Activated CD4-positive, alpha-beta T cell treated with anti-CD3 and anti-CD28 coated beads, Interleukin-2, amount 10 ng/mL, durations not matched to agents 24 days and 14 days (primary cell): Measurements from ENCODE around the gene KCNIP1. TPM values are rescaled to one million over a fixed set of nuclear protein-coding genes. Genes with fewer than 3 reads are reported as not detected.
"Not testable (repeated sequence)": the region's sequence is repeated elsewhere in the genome, so short reads cannot be mapped to it uniquely, and the experiment has no call there.

Experiments used
- DNase-seq: peaks from one replicate; pipeline ENCODE4 v3.0.0; 2022
- H3K27ac Mint-ChIP-seq: one replicate; pipeline ENCODE4 v1.8.0; 2022; ENCODE audit warnings: mild to moderate bottlenecking, mixed read lengths
- H3K27me3 Mint-ChIP-seq: one replicate; pipeline ENCODE4 v1.8.0; 2022; ENCODE audit warnings: mixed read lengths
- H3K36me3 Mint-ChIP-seq: one replicate; pipeline ENCODE4 v1.8.0; 2022; ENCODE audit warnings: low read depth, mild to moderate bottlenecking, mixed read lengths
- H3K4me1 Mint-ChIP-seq: one replicate; pipeline ENCODE4 v1.8.0; 2021; ENCODE audit warnings: mixed read lengths
- H3K4me3 Mint-ChIP-seq: one replicate; pipeline ENCODE4 v1.8.0; 2022; ENCODE audit warnings: mild to moderate bottlenecking, moderate library complexity, mixed read lengths
- H3K9me3 Mint-ChIP-seq: one replicate; pipeline ENCODE4 v1.8.0; 2021; ENCODE audit warnings: mixed read lengths
- intact Hi-C: fragments of 100-400 bp; cut with micrococcal nuclease; formaldehyde crosslinking; loops from one replicate; pipeline ENCODE4 v1.15.1; 2023
- total RNA-seq: library from RNA; stranded (reverse); gene quantifications from 2 replicates; pipeline ENCODE4 v1.2.3, GENCODE V29; 2022

KCNIP1 gene
- total RNA-seq, 1 donor from 2014 or later, result not detected

GRCh38 chr5:170752257-170753215, 248.7 kb downstream of the KCNIP1 start:
- H3K9me3 Mint-ChIP-seq, result no peaks in the 10 kb centered on the region
- no peaks in the 10 kb centered on the region for H3K4me1 Mint-ChIP-seq
- no peak for DNase-seq
- H3K27me3 Mint-ChIP-seq, result peaks cover 1% of the 10 kb centered on the region
- intact Hi-C loops, result no loop called here
- H3K4me3 Mint-ChIP-seq, result no peak overlapping the region
- H3K36me3 Mint-ChIP-seq, result no peaks in the 10 kb centered on the region
- no peak overlapping the region for H3K27ac Mint-ChIP-seq

DNA sequence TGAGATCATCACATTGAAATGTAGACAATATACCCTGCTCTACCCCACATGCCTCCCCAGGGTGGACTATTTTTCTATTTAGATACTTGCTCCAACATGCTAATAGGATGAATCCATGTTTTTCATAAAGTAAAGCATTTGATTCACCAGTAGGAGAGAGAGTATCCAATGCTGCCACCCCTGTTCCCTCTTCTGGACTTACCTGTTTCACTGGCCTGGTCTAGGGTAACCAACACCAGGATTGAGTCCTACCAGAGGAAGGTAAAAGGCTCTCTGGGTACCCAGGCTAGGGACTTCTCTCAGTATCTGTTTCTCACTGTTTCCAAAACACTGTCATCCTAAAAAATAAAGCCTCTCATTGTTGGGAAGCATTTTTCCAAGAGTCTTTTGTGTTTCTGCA, 249.5 kb downstream of the KCNIP1 start:
- DNase-seq, result no peak
- intact Hi-C loops, result no loop called here
- H3K4me1 Mint-ChIP-seq, result no peaks in the 10 kb centered on the region
- no peak overlapping the region for H3K4me3 Mint-ChIP-seq
- no peaks in the 10 kb centered on the region for H3K9me3 Mint-ChIP-seq
- peaks cover 1% of the 10 kb centered on the region for H3K27me3 Mint-ChIP-seq
- no peak overlapping the region for H3K27ac Mint-ChIP-seq
- no peaks in the 10 kb centered on the region for H3K36me3 Mint-ChIP-seq

- H3K9me3 Mint-ChIP-seq, H3K36me3 Mint-ChIP-seq, H3K27ac Mint-ChIP-seq, H3K4me3 Mint-ChIP-seq, H3K27me3 Mint-ChIP-seq, DNase-seq, intact Hi-C loops, H3K4me1 Mint-ChIP-seq: not testable (repeated sequence)
These were observed 250.7 kb downstream of the KCNIP1 start for GRCh38 chr5:170754508-170754907.

DNA sequence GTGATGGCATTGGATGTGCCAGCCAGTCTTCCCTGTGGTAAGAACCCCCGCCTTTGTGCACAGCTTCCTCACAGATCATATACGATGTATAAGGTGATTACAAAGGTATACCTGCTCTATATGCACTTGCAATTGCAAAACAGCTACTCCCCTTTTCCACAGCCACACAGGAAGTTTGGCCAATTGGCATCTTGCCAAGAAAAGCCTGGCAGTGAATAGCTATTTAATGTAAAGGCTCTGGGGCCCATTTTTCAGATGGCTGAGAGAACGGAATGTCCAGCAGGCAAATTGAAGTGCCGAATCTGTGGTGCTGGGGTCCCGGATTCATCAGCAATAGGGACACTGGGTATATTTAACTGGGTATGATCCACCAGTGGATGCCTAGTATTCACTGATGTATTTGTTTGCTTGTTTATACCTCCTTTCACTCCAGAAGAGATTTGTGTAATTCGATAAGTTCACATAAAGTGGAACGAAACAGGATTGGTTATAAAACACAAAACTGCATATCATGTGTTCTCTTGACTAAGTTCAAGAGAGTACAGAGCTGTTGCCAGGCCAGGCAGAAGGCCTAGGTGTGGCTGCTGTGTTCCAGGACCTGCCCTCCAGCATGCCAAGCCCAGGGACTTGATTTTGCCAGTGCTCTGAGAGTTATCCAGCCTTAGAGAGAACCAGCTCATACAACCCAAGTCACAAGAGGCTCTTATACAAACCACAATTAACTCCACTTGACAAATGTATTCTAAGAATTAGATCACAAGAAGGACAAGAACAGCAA, 252.0 kb downstream of the KCNIP1 start:
- Mint-ChIP-seq H3K9me3 (no peaks in the 10 kb centered on the region), H3K27ac (no peak overlapping the region), H3K36me3 (no peaks in the 10 kb centered on the region), H3K27me3 (peaks cover 1% of the 10 kb centered on the region), H3K4me1 (no peaks in the 10 kb centered on the region), H3K4me3 (no peak overlapping the region)
- DNase-seq, result no peak
- intact Hi-C loops, result no loop called here

DNA sequence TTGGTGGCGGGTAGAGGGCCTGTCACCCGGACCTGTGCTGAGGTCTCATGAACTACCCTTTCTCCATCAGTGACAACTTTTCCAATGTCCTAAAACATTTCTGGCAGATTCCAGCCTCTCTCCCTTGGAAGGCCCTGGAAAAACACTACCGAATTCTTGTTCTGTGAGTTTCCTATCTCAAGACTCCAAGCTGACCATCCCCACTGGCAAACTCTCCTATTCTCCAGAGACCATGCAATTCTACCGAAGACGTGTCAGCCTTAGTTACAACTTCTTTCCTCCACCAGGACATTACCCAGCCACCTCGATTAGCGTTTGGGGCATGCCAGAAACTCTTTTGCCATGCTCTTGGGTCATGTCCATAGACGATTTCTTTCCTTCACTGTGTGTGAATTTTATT, 252.9 kb downstream of the KCNIP1 start:
- intact Hi-C loops, result no loop called here
- H3K27me3 Mint-ChIP-seq, result peaks cover 1% of the 10 kb centered on the region

GRCh38 chr5:170757182-170757601, 253.4 kb downstream of the KCNIP1 start:
- DNase-seq, result no peak
- H3K4me1 Mint-ChIP-seq, result no peaks in the 10 kb centered on the region
- H3K4me3 Mint-ChIP-seq, result no peak overlapping the region
- H3K27ac Mint-ChIP-seq, result no peak overlapping the region
- H3K9me3 Mint-ChIP-seq, result no peaks in the 10 kb centered on the region
- intact Hi-C loops, result no loop called here
- H3K36me3 Mint-ChIP-seq, result no peaks in the 10 kb centered on the region
- H3K27me3 Mint-ChIP-seq, result peaks cover 1% of the 10 kb centered on the region

More for the DNA sequence above, 252.9 kb downstream of the KCNIP1 start:
- no peaks in the 10 kb centered on the region for H3K36me3 Mint-ChIP-seq
- H3K27ac Mint-ChIP-seq, result no peak overlapping the region
- no peak overlapping the region for H3K4me3 Mint-ChIP-seq
- no peak for DNase-seq
- H3K4me1 Mint-ChIP-seq, result no peaks in the 10 kb centered on the region
- no peaks in the 10 kb centered on the region for H3K9me3 Mint-ChIP-seq

GRCh38 chr5:170757669-170758068, 253.8 kb downstream of the KCNIP1 start:
- Mint-ChIP-seq H3K36me3 (no peaks in the 10 kb centered on the region), H3K27ac (no peak overlapping the region), H3K27me3 (peaks cover 1% of the 10 kb centered on the region), H3K9me3 (no peaks in the 10 kb centered on the region), H3K4me1 (no peaks in the 10 kb centered on the region), H3K4me3 (no peak overlapping the region)
- intact Hi-C loops, result no loop called here
- DNase-seq, result no peak

DNA sequence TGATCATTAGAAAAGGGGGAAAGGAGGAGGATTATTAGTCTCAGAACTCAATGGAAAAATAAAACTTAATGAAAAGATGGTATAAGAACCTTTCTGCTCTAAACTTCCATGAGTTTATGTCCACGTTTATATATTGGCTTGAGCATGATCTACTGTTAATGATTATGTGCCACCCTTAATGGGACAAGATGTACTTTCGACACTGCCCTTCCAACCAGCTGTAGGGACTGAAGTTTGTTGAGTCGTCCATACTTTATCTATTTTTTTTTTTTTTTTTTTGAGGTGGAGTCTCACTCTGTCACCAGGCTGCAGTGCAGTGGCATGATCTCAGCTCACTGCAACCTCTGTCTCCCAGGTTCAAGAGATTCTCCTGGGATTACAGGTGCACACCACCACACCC, 254.7 kb downstream of the KCNIP1 start:
- Mint-ChIP-seq H3K36me3 (no peaks in the 10 kb centered on the region), H3K9me3 (no peaks in the 10 kb centered on the region), H3K4me3 (no peak overlapping the region), H3K4me1 (no peaks in the 10 kb centered on the region), H3K27me3 (peaks cover 1% of the 10 kb centered on the region), H3K27ac (no peak overlapping the region)
- intact Hi-C loops, result no loop called here
- DNase-seq, result no peak

DNA sequence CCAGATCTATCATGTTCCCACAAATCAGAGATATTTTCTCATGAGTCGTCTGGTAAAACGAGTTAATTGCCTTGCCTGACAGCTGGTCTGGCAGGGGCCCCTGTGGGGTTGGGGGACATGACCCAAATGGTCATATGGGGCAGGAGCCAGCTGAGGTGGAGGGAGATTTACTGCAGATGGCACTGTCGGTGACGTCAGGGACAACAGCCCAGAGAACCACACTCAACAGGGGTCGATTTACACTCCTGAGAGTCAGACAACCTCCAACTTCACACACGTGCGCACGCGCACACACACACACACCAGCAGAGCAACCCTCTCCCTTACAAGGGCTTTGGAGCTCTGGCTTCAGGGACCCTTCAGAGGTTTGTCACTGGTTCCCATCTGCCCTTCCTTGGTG, 256.3 kb downstream of the KCNIP1 start:
- H3K4me1 Mint-ChIP-seq, result no peaks in the 10 kb centered on the region
- H3K36me3 Mint-ChIP-seq, result no peaks in the 10 kb centered on the region
- H3K27me3 Mint-ChIP-seq, result peaks cover 1% of the 10 kb centered on the region
- intact Hi-C loops, result no loop called here
- H3K27ac Mint-ChIP-seq, result no peak overlapping the region
- no peak overlapping the region for H3K4me3 Mint-ChIP-seq
- no peak for DNase-seq
- H3K9me3 Mint-ChIP-seq, result no peaks in the 10 kb centered on the region

- Mint-ChIP-seq H3K36me3 (no peaks in the 10 kb centered on the region), H3K9me3 (no peaks in the 10 kb centered on the region), H3K27ac (no peak overlapping the region), H3K4me1 (no peaks in the 10 kb centered on the region), H3K27me3 (peaks cover 1% of the 10 kb centered on the region), H3K4me3 (no peak overlapping the region)
- intact Hi-C loops, result no loop called here
- no peak for DNase-seq
These were observed 257.4 kb downstream of the KCNIP1 start for GRCh38 chr5:170761048-170761707.

GRCh38 chr5:170761708-170762066, 257.9 kb downstream of the KCNIP1 start:
- intact Hi-C loops, result no loop called here
- H3K4me3 Mint-ChIP-seq, result no peak overlapping the region
- no peaks in the 10 kb centered on the region for H3K36me3 Mint-ChIP-seq
- no peak overlapping the region for H3K27ac Mint-ChIP-seq
- H3K4me1 Mint-ChIP-seq, result no peaks in the 10 kb centered on the region
- H3K27me3 Mint-ChIP-seq, result no peaks in the 10 kb centered on the region
- no peaks in the 10 kb centered on the region for H3K9me3 Mint-ChIP-seq
- no peak for DNase-seq

DNA sequence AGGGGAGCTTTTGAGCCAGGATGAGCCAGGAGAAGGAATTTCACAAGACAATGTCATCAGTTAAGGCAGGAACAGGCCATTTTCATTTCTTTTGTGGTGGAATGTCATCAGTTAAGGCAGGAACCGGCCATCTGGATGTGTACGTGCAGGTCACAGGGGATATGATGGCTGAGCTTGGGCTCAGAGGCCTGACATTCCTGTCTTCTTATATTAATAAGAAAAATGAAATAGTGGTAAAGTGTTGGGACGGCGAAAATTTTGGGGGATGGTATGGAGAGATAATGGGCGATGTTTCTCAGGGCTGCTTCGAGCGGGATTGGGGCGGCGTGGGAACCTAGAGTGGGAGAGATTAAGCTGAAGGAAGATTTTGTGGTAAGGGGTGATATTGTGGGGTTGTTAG, 258.5 kb downstream of the KCNIP1 start:
- H3K27ac Mint-ChIP-seq, H3K36me3 Mint-ChIP-seq, H3K27me3 Mint-ChIP-seq, DNase-seq, H3K4me3 Mint-ChIP-seq, intact Hi-C loops, H3K4me1 Mint-ChIP-seq, H3K9me3 Mint-ChIP-seq: not testable (repeated sequence)

GRCh38 chr5:170765868-170766267, 262.0 kb downstream of the KCNIP1 start:
- H3K9me3 Mint-ChIP-seq, H3K27ac Mint-ChIP-seq, H3K4me3 Mint-ChIP-seq, DNase-seq, H3K4me1 Mint-ChIP-seq, H3K36me3 Mint-ChIP-seq, intact Hi-C loops, H3K27me3 Mint-ChIP-seq: not testable (repeated sequence)

DNA sequence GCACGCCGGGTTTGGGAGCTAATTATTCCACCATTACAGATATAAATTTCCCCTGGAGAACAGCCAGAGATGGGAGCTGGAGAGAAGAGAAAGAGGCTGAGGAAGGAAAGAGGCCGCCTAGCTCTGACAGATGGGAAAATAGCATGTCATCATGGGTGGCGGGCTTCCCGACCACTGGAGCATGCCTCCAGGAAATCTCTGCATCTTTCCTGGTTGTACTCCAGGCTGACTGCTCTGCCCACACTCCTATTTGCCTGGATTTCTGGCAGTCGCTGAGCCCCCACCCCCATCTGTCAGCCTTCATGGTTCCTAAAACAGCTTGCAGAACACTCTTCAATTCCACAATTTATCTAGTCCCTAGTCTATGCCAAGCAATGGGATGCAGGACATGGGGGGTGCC, 265.4 kb downstream of the KCNIP1 start:
- Mint-ChIP-seq H3K36me3 (no peaks in the 10 kb centered on the region), H3K27ac (no peak overlapping the region), H3K4me1 (no peaks in the 10 kb centered on the region), H3K9me3 (no peaks in the 10 kb centered on the region), H3K4me3 (no peak overlapping the region), H3K27me3 (no peaks in the 10 kb centered on the region)
- DNase-seq, result no peak
- intact Hi-C loops, result no loop called here
